Measurements from ENCODE around the gene MYOCD. TPM values are rescaled to one million over a fixed set of nuclear protein-coding genes. Genes with fewer than 3 reads are reported as not detected.

Gene MYOCD
- total RNA-seq, 1 experiment from 2014 or later = not detected

Other genes starting within 250 kb of the MYOCD start
- 1.2 TPM in 1 of 2 replicates, not detected in the other for gene ARHGAP44, start 123.6 kb downstream of the MYOCD start, total RNA-seq (2014; rRNA removed; shearing (Covaris generic))

All from HT-29 (cell line).